Endometrial microvascular endothelial cells (primary cell): ENCODE measurements around the gene CPNE4. TPM values are rescaled to one million over a fixed set of nuclear protein-coding genes. Genes with fewer than 3 reads are reported as not detected.

Source experiments
- in situ Hi-C: cut with HindIII; loops from 2 replicates; pipeline ENCODE4 v1.10.0; 2017; ENCODE audit warnings: low sequenced_read_pairs, low pct_unique_long_range_greater_than_20kb; ENCODE audit errors: inconsistent ontology term
- total RNA-seq: library from RNA; depleted of rRNA; stranded (reverse); fragments of >200 nt; gene quantifications from one replicate; pipeline ENCODE4 v1.2.3, GENCODE V29; 2015; ENCODE audit errors: inconsistent ontology term

Gene CPNE4
- total RNA-seq, 1 donor from 2014 or later: not detected

DNA sequence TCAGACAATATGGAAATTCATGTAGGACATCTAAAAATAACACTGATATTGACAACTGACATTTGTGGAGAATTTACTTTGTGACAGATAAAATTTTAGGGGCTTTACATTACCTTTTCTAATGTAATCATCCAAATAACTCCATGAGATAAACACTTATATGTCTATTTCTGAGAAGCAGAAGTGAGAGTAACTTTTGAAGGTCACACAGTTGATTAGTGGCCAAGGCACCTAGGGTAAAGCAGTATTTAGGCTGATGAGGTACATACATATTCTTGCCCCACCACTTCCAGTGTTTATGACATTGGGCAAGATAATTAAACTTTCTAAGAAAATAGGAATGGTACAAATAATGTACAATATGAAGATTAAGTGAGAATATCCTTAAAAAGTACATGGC, 248.4 kb downstream of the CPNE4 start:
- in situ Hi-C loops: no loop called here

DNA sequence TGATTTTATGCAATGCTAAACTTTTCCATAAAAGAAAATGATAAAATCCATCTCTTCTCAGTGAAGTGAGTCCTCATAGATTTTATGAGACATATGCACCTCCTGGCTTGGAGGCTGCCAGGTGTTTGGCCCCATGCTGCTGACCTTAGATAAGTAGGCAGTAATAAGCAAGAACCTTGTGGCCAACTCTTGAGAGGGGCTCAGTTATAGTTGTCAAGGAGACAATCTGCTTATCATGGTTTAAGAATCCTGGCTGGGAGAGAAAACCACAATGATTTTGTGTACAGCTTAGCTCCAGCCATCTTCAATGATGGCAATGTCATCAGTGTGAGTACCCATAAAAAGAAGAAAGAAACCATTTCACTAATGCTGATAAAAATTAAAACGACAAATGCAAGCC, 252.1 kb downstream of the CPNE4 start:
- in situ Hi-C loops: no loop called here

DNA sequence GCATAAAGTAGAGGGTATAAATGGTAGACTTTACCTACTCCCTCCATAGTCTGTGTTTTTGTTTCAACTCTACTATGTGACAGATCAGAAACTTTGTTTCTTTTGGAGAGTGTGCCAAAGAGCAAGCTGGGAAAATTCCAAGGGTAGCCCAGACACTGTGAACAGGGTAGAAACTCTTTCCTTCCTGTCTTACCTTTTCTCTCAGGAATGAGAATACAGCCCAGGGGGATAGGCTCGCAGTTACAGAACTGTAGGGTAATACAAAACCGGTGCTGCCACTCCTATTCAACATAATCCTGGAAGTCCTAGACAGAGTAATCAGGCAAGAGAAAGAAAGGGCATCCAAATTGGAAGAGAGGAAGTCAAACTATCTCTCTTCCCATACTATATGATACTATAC, 256.3 kb downstream of the CPNE4 start:
- in situ Hi-C loops: no loop called here

DNA sequence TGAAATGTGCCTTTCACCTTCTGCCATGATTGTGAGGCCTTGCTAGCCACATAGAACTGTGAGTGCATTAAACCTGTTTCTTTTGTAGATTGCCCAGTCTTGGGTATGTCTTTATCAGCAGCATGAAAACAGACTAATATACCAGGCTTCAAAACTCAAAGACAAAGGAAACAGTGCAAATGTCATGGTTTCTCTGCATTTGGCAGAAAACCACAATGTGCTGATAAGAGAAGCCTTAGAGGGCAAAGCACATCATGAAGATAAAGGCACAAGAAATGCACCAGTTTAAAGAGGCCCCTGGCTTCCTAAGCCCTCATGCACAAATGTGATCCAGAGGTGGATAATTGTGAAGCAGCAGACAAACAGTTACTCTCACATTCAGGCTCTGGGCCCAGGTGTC, 259.2 kb downstream of the CPNE4 start:
- in situ Hi-C loops: no loop called here

DNA sequence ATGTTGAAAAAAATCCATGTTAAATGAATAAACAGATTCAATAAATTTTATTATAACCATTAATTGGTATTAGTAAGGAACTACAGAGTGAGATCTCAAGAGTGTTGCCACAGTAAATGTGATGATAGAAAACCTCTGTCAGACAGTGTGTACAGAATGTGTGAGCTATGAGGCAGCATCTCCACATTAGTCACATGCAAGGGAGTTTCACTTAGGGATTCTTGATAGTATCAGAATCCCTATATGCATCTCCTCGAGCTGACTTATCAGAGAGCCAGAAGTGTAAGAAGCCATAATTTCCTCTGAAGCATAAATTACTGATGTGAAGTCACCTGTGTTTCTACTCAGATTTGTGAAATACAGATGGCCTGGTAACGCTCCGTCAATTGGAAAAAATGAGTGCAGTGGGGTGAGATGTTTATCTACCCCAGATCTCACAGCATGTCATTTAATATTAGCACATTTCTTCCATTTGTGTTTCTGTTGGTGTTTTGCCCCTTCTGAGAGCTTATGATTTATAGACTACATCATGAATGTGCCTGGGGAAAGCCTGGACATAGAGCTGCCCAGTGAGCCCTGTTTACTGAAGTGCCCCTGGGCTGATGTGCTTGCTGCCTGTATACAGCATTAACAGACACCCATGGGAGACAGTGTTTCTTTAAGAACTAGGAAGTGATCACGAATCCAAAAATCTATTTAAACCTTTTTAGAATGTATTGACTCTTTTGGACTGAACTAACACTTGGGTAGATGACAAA, 262.4 kb downstream of the CPNE4 start:
- in situ Hi-C loops: no loop called here

DNA sequence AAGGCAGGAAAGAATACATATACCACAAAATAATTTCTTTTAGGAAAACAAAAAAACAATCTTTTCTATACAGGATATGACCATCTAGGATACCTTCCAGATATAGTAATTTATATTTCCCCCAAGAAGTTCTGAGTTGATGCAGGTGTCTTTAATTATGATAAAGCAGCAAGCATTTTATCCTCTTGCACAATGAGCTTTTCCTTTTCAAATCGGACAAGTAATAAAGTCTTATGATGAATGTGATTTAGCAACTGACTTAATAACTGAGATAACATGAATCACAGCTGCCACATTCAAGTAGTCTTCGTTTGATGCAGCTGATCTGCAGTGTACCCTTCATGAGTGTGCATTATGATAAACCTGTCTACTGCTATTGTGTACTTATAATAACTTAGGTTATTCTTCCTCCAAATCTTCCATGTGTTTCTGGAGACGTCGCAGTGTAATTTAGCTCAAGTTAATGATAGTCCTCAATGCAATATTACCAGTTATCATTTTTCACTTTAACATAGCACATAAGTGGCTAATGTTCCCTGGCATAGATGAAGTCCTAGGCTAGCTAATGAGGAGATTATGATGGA, 271.7 kb downstream of the CPNE4 start:
- in situ Hi-C loops: no loop called here

DNA sequence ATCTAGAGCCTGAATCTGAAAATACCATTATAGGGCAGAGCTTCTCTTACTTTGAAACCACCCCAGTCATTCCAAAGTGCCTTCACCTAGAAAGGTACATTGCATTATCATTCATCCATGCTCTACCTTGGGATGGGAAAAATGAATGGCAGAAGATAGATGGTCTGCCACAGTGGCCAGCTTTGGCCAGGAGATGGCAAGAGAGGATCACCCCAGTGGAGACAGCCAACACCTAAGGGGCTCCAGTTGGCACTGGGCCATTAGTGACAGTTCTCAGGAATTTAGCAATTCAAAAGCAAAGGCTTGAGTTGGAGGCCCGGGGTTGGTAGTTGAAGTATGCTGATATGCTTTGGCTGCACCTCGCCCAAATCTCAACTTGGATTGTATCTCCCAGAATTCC, 278.4 kb downstream of the CPNE4 start:
- in situ Hi-C loops: no loop called here

DNA sequence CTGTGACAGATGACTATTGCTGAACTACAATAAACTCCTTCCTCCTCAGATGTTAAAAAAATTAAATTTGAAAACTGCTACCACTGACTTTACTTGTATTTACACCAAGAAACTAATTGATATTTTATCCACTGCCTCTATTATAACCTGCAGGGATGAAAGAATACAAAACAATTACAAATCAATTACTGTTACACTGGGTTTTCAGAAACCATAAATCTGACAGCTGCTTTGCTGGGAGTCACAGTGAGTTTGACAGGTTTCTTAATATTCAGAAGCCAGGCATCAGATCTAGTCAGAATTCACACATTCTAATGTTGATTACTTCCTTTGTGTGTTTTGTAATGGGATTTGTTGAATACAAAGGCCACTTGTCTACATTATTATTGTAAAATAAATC, 279.4 kb downstream of the CPNE4 start:
- in situ Hi-C loops: no loop called here

DNA sequence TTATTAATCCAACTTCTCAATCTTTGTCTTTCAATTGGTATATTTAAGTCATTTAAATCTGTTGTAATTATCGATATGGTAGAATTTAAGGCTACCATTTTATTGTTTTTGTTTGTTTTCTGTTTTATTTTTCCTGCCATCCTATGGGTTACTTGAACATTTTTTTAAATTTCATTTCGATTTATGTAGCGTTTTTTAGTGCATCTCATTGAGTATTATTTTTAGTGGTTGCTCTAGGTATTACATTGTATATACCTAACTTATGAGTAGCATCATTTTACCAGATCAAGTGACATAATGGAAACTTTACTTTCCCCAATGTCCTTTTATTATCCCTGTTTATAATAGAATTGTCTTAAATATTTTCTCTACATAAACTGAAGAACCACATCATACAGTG, 284.6 kb downstream of the CPNE4 start:
- in situ Hi-C loops: no loop called here

DNA sequence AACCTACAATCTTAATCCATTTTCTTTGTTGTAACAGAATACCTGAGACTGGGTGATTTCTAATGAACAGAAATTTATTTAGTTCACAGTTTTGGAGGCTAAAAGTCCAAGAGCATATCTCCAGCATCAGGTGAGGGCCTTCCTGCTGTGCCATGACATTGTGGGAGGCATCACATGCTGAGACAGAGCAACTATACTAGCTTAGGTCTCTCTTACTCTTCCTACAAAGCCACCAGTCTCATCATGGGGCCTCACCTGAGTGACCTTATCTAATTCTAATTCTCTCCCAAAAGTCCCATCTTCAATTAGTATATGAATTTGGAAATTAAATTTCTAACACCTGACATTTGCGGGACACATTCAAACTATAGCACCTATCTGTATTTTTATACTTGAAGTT, 285.0 kb downstream of the CPNE4 start:
- in situ Hi-C loops: no loop called here

DNA sequence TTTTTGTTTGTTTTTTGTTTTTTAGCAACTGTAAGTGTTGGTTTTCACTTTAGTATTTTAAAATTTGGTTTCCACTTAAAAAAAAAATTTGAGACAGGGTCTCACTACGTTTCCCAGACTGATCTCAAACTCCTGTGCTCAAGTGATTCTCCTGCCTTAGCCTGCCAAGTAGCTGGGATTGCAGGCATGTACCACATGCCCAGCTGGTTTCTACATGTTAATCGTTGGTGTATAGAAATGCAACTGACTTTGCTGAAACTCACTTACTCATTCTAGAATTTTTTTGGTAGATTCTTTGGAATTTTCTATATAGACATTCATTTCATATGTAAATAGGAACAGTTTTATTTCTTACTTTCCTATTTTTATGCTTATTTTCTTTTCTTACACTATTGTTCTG, 287.3 kb downstream of the CPNE4 start:
- in situ Hi-C loops: no loop called here

DNA sequence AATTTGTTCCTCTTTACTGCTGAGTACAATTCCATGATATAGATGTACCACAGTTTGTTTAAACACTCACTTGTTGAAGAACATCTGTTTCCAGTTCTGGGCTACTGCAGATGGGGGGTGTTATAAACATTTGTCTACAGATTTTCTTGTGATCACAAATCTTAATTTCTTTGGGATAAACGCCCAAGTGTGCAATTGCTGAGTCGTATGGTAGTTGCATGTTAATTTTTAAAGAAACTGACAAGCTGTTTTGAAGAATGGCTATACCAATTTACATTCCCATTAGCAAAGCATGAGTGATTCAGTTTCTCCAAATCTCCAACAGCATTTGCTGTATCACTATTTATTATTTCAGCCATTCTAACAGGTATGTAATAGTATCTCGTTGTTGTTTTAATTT, 290.0 kb downstream of the CPNE4 start:
- in situ Hi-C loops: no loop called here

DNA sequence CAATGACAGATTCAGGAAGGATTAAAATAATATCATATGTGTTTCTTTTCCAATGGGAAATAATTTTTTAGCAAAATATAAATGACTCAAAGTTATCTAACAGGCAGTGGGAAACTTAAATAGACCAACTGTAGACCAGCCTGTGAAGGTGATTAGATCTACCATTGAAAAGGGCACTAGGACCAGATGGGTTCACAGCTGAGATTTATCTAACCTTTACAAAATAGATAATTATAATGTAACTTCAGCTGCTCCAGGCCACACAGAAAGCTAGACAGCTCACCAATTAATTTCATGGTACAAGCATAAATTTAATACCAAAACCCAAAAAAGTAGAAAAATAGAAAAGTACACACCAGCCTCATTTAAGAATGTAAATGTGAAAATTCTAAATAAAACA, 291.7 kb downstream of the CPNE4 start:
- in situ Hi-C loops: no loop called here

DNA sequence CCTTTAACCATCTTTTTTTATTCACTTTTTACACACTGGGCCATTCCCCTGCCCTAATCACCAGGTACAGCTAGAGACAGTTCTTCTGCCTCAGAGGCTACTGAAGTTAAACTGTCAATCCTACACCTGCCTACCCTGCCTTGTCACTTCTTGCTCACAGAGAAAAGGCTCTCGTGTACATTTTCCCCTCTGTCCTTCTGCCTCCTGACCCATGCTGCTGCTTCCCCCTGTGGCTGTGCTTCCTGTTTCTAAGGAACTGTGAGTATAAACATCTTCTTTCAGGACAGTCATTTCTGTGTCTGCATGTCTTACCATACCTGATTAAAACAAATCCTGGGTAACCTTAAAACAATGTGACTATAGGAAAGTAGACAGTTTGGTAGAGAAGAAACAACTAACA, 295.6 kb downstream of the CPNE4 start:
- in situ Hi-C loops: no loop called here

DNA sequence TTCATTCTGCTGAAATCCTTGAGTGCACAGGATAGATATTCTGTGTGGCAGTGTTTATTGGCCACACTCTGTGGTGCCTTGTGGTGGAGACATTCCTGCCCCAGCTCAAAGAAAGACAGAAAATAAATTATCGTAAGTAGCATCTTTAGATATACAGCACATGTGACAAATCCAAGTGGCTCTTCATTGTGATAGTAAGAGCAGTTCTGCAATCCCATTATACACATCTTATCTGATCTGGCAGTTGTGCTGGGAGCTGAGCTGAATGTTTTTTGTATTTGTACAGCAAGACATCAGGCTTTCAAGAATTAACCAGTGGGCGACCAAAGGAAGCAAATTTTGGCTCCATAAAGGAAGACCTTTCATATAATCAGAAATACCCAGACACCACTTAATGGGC, 296.7 kb downstream of the CPNE4 start:
- in situ Hi-C loops: no loop called here

DNA sequence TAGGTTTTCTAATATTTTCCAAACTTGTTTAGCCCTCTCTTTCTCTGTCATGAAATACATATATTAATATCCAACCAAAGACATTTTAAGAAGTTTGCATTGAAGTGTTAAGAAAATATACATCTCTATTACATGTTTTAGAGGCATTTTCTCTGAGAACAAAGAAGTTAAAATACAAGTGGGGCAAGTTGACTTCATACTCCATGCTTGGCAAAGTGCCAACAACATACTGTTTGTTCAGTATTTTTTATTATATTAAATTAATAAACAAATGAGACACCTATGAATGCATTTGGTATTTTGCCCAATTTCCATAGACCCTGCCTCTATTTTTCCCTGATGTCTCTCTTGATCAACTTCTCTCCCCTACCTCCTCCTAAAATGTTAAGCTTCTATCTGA, 299.3 kb downstream of the CPNE4 start:
- in situ Hi-C loops: no loop called here

DNA sequence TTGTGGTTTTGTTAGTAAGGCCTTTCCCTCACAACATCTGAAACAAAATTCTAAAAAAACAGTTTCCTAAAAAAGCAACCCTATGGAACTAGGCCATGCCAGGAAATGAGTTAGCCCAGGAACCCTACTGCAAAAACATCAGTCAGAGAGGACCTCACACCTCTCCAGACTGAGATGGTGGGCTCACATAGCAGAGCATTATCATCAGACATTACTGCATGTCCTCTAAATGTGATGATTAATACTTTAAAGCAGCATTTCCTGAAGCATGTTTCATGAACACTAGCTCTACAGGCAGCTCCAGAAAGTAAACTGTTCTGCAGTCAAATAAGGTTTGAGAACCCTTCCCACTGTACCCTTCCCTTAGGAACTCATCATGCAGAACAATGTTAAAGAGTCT, 299.7 kb downstream of the CPNE4 start:
- in situ Hi-C loops: no loop called here

DNA sequence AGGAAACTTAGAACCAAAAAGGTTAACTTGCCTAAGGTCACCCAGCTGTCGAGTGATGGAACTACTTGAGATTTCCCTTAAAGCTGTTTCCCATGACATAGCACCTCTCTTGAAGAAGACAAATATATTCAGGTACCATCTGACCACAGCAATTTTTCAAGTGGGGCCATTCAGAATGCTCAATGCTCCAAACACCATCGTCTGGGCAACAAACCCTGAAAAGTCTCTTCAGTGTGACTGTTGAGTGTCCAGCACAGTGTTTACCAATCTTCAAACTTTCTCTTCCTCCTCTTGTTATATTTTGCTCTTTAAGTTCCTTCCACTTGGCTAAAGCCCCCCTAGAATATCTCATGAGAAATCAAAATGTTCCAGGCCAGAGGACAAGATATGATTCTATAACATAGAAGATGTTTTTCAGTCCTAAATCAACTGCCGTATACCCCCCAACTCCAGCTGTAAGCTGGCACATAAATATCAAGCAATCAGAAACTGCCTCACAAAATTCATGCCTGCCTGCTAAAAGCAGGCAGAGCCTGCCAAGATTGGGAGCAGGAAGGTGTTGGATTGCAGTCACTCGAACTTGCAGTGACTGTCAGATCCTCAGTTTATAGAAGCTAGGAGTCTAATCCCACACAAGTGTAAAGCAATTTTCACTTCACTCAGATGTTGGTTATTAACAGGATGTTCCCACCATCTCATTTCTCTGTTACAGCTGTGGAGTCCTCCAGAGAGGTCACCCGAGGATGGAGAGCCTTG, 301.6 kb downstream of the CPNE4 start:
- in situ Hi-C loops: no loop called here

DNA sequence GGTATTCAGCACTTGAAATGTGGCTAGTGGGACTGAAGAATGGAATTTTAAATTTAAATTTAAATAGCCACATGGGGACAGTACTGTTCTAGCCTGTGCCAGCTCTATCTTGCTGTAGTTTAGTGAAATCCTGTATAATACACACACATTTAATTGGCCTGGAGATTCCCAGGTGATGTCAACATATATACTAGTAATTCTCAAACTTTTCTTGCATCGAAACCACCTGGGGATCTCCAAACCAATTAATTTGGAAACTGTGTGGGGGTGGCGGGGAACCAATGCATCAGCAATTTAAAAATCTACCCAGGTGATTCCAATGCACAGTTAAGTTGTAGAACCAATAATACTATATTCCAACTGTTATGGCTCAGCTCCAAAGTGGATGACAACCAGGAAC, 303.1 kb downstream of the CPNE4 start:
- in situ Hi-C loops: no loop called here

DNA sequence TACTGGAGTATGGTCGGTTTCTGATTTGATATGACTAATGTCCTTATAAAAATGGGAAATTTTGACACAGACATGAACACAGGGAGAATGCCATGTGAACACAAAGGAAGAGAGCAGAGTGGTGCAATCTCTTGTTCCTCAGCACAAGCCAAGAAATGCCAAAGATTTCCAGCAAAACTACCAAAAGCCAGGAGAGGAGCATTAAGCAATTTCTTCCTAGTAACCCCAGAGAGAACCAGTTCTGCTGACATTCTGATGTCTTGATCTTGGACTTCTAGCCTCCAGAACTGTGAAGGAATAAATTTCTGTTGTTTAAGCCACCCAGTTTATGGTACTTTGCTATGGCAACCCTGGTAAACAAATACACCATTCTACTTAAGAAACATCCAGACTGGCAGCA, 304.2 kb downstream of the CPNE4 start:
- in situ Hi-C loops: no loop called here
